Kidney capillary endothelial cell (primary cell): ENCODE results near the gene SLC35B4.
"Not testable (repeated sequence)": the region's sequence is repeated elsewhere in the genome, so short reads cannot be mapped to it uniquely, and the experiment has no call there.

ENCODE experiments used
- DNase-seq: peaks from one replicate; pipeline ENCODE4 v3.0.0-alpha.2; 2018; ENCODE audit warnings: low spot score

Gene SLC35B4

DNA sequence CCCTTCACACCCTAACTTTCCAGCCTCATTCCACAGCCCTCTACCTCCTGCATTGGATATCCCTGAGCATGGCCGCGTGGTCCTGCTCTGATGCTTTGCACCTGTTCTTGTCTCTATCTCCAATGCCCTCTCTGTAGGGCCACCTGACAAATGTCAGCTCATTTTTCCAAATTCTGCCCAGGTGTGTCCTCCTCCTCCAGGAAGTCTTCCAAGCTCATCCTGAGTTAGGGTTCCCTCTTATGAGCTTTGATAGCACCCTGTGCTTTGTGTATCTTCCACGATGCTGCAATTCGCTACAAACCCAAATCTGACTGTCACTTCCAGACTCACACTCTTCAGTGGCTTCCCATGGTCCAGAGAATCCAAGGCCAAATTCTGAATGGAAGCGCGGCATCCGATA, 14.7 kb upstream of the SLC35B4 start:
- DNase-seq, result no peak

GRCh38 chr7:134330974-134331373, 14.2 kb upstream of the SLC35B4 start:
- no peak for DNase-seq

GRCh38 chr7:134329614-134330346, 13.1 kb upstream of the SLC35B4 start:
- DNase-seq, result no peak

DNA sequence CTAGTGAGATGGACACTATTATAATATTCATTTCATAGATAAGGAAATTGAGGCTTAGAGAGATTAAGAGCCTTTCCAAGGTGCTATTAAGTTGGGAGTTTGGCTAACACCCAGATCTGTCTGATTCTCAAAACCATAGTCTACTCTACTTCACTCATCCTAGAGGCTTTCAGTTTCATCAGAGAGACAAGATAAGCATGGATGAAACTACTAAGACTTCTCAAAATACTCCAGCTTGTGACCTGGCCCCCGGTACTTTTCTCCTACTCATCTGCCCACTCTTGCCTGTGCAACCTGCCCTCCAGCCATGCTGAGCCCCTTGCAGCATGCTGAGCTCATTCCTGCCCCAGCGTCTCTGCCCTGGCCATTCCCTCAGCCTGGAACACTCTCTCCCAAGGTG, 12.2 kb upstream of the SLC35B4 start:
- DNase-seq, result no peak

- peak; percentile 44 for DNase-seq
Measured at GRCh38 chr7:134327896-134328295, 11.2 kb upstream of the SLC35B4 start.

DNA sequence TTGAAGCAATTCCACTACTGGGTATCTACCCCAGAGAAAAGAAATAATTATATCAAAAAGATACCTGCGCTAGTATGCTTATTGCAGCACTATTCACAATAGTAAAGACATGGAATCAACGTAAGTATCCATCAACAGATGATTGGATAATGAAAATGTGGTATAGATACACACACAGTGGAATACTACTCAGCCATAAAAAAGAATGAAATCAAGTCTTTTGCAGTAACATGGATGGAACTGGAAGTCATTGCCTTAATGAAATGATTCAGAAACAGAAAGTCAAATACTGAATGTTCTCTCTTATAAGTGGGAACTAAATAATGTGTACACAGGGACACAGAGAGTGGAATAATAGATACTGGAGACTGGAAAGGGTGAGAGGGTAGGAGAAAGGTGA, 7.4 kb upstream of the SLC35B4 start:
- DNase-seq, result no peak

- DNase-seq, result no peak
Measured at GRCh38 chr7:134320201-134320600, 3.5 kb upstream of the SLC35B4 start.

- DNase-seq, result no peak
Measured at GRCh38 chr7:134318443-134318842, 1.7 kb upstream of the SLC35B4 start.

DNA sequence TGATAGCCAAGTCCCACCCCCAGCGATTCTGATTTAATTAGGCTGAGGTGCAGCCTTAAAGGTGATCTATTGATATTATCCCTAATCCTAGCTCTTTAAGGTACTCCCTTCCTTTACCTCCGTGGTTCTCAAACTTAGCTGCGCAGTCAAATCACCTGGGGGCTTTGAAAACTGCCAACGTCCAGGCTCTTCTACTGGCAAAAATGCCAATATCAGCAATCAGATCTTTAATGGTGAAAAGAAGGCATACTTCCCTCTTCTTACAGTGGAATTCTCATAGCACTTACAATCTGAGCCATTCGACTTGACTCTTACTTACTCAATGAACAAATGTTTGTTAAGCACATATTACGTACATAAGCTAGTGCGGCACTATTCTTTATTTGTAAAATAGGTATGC, 704 bp upstream of the SLC35B4 start:
- no peak for DNase-seq

DNA sequence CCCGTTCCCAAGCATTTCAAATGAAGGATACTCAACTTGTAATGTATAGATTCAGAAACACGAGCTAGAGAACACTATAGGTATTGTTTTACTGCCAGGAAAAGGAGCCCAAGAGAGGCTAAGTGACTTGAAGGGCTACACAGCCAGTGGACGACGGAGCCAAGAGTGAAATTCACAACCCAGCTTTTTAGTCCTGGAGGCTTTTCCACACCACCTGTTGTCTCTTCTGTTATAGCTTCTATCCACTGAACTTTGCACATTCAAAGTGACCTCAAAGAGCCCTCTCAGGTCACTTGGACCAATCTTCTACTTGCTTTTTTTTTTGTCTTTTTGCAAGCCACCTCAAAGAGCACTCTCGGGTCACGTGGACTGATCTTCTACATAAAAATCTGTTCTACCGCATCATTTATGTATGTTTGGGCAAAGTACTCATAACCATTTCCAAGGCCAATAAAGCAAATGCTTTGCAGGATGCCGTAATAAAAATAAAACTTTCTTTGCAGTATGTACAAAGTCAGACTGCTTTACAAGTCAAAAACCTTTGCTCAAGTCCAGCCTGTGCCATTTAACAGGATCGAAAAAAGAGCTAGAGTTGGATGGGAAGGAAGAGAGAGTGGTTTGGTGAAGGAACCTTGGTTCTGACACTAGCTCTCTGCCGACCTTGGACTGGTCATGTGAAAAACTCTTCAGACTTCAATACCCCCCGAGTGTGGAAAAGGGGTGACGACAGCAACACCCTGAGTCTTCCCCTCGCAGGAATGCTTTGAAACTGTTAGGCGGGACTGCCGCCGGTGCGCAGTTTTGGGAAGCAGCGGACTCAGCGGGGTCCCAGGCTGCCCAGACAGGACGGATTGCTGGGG, 821 bp downstream of the SLC35B4 start:
- DNase-seq, result peak; percentile 14

GRCh38 chr7:134313543-134313942, 3.2 kb downstream of the SLC35B4 start:
- no peak for DNase-seq

- no peak for DNase-seq
Measured at GRCh38 chr7:134312717-134313116, 4.0 kb downstream of the SLC35B4 start.

DNA sequence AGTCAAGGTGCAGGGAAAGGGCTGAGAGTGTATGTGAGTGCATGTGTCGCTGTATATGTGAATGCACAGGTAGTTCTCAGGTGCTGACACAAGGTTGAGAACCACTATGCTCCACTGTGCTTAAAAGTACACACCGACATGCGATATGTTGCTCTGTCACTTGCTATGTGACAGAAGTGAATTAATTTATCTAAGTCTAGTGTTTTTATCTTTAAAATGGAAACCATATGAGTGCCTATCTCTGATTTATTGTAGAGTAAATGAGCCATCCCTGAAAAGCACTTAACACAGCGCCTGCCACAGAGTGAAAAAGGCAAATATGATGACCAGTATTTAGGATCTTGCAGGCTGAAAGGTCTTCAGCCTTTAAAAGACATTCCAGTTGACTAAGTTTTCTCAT, 4.9 kb downstream of the SLC35B4 start:
- no peak for DNase-seq

DNA sequence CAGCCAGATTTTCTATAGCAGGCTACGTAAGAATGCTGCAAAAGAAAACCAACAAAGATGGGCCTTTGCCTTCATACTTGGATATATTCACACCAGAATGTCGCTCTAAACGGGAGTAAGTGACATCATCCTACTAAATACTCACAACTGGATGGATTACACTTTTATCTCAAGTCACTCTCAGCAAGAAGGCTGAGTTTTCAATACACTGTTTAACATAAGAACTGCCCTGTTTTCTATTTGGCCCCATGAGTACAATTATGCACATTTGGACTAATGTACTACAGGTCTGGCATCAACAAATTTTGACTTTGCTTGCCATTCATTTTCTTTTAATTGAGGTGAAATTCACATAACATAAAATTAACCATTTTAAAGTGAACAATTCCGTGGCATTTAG, 8.2 kb downstream of the SLC35B4 start:
- no peak for DNase-seq

DNA sequence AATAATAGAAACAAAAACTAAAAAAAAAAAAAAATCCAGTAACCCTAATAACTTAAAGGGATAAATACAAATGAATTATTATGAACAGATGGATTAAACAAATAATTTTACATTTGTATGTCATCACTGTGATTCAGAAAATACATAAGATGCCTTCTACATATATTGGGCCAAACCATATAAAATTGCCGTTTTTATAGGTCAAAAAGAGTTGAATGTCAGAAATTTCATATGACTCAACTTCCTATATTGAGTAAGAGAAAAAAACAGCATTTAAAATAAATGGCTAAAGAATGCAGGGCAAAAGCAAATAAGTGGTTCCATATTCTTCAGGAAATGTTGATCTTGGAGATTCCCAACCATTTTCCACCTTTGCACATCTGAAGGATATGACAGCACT, 9.4 kb downstream of the SLC35B4 start:
- DNase-seq, result no peak

DNA sequence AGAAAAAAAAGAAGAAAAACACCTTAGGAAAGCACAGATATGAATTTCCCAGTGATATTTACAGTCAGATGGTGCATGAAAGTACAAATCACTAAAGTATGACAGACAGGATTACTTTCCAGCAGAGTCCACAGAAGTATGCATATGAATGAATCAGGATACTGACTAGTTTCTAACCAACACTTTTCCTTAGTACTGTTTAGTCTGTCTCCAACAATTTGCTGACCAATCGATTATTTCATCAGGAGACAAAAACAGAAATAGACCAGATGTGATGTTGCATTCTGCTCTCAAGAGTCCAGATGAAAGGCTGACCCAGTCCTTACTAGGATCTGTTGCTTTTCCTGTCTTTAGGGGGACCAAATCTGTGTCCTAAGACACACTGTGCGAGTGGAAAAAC, 14.6 kb downstream of the SLC35B4 start:
- no peak for DNase-seq

- no peak for DNase-seq
Measured at GRCh38 chr7:134301592-134301991, 15.1 kb downstream of the SLC35B4 start.

DNA sequence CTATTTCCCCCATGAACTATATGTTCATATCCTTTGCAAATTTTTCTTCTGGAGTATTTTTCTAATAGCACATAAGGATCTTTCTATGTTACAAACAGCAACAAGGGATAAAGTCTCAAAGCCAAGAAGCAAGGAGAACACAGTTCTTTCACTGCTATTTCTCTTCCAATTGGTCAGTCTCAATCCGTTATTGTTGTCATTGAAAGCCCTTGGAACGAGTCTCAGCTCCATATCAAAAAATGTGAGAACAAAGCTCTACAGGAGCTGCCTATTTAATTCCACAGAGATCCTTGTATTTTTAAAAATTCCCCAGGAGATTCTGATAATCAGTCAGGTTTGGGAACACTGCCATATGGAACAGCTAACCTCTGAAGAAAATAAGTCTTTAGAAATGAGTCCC, 15.7 kb downstream of the SLC35B4 start:
- DNase-seq, result no peak

GRCh38 chr7:134298902-134299683, 17.6 kb downstream of the SLC35B4 start:
- DNase-seq, result no peak

- no peak for DNase-seq
Measured at GRCh38 chr7:134297489-134297888, 19.2 kb downstream of the SLC35B4 start.

DNA sequence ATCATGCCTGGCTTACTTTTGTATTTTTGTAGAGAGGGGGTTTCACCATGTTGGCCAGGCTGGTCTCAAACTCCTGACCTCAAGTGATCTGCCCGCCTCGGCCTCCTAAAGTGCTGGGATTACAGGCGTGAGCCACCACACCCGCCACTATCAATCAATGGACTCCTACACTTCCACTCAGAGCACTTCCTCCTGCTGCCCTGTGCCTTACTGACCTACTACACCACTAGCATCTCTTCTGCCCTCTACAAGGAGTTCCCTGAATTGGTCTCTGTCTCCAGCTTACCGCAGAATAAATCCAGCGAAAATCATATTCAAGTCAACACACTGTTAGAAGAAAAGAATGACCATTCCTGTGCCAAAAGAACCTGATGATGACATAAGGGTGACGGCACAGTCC, 20.7 kb downstream of the SLC35B4 start:
- DNase-seq, result not testable (repeated sequence)

DNA sequence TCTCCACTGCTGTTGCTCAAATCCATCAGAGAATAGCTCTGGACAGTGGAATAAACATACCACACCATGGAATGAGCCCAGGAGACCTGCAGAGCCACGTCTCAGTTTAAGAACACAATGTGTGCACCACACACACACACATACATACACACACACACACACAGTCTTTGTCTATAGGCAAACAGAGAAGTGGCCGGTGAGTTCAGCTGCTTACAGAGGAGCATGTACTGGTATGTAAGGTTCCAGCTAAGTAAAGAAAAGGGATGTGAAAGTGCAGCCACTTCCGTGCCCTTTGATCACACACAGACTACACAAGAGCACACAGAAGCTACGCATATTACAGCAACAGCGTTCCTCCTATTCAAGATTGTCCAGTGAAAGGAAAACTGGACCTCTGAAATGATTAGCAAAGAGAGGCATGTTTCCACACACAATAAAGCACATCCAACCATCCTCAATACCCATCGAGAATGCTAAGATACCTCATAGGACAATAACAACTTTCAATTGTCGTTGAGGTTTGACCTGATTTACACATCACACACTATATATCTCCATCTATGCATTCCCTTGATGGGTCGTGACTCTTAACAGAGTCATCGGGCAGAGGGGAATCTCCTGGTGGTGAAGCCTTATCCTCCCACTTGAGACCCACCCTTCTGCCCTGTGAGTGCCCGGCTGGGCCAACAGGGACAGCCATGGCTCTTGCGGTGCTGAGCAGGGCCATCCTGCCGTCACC, 23.6 kb downstream of the SLC35B4 start:
- no peak for DNase-seq
